K562 (cell line): ENCODE results near the gene DDC.

ENCODE experiments used
- ELF1 ChIP-seq: fragments of 200-800 bp; sonication (Bioruptor generic); IDR thresholded peaks from 2 replicates; pipeline ENCODE4 v1.6.1; 2016; ENCODE audit warnings: missing genetic modification characterization, missing compliant biosample characterization
- MCM2 ChIP-seq: fragments of 450-650 bp; IDR thresholded peaks from 2 replicates; pipeline ENCODE4 v1.6.1; 2017; ENCODE audit warnings: low read depth, mild to moderate bottlenecking
- SPI1 ChIP-seq: IDR thresholded peaks from 2 replicates; pipeline ENCODE4 v1.6.1; 2011; ENCODE audit warnings: low read depth, low read length, control low read depth, borderline replicate concordance
- ZNF766 ChIP-seq: fragments of 200-800 bp; sonication (Bioruptor generic); conservative IDR thresholded peaks from 2 replicates; pipeline ENCODE4 v1.6.1; 2016; ENCODE audit warnings: missing genetic modification characterization, missing compliant biosample characterization

- TF ChIP-seq ELF1 (tag), result no peak
- TF ChIP-seq ZNF766 (CRISPR knock-in tag), result no peak
- TF ChIP-seq MCM2, result no peak
- no peak for TF ChIP-seq SPI1
These were observed 12.4 kb upstream of the DDC start for GRCh38 chr7:50577569-50577968.
